HUES6 (cell line): Measurements from ENCODE around the gene LAMA3.

ENCODE experiments used
- H3K27ac ChIP-seq: 2 replicates; pipeline ENCODE4 v1.7.0; 2013; ENCODE audit warnings: low read depth, mild to moderate bottlenecking, low read length, inconsistent platforms
- H3K27me3 ChIP-seq: 2 replicates; pipeline ENCODE4 v1.6.1; 2013; ENCODE audit warnings: low read length; ENCODE audit not compliant: control insufficient read depth, insufficient read depth
- H3K36me3 ChIP-seq: 2 replicates; pipeline ENCODE4 v1.6.1; 2013; ENCODE audit warnings: low read length; ENCODE audit not compliant: control insufficient read depth, insufficient read depth
- H3K4me1 ChIP-seq: 2 replicates; pipeline ENCODE4 v1.6.1; 2013; ENCODE audit warnings: low read length; ENCODE audit not compliant: control insufficient read depth, insufficient read depth
- H3K4me3 ChIP-seq: 2 replicates; pipeline ENCODE4 v1.5.1; 2013; ENCODE audit warnings: low read depth, low read length
- H3K9ac ChIP-seq: one replicate; pipeline ENCODE4 v1.6.1; 2013; ENCODE audit warnings: mild to moderate bottlenecking, low read length
- H3K9me3 ChIP-seq: 2 replicates; pipeline ENCODE4 v1.6.1; 2013; ENCODE audit warnings: low read depth, low read length; ENCODE audit not compliant: control insufficient read depth, insufficient read depth

LAMA3 gene

GRCh38 chr18:23690505-23691068 lies 1.3 kb downstream of the LAMA3 start:
- H3K4me1 ChIP-seq = peaks cover 7% of the 10 kb centered on the region; the same call in 1 of the 2 replicates
- no peaks in the 10 kb centered on the region for H3K9me3 ChIP-seq
- H3K27ac ChIP-seq = no peak overlapping the region
- no peak overlapping the region for H3K9ac ChIP-seq
- no peaks in the 10 kb centered on the region for H3K36me3 ChIP-seq
- H3K4me3 ChIP-seq = peak overlapping the region; percentile 60
- H3K27me3 ChIP-seq = peaks cover 46% of the 10 kb centered on the region

- peaks cover 4% of the 10 kb centered on the region; the same call in 1 of the 2 replicates for H3K4me1 ChIP-seq
- H3K27ac ChIP-seq = no peak overlapping the region
- H3K9ac ChIP-seq = no peak overlapping the region
- no peaks in the 10 kb centered on the region for H3K36me3 ChIP-seq
- no peaks in the 10 kb centered on the region for H3K9me3 ChIP-seq
- no peak overlapping the region for H3K4me3 ChIP-seq
- H3K27me3 ChIP-seq = peaks cover 23% of the 10 kb centered on the region
These were observed 4.6 kb downstream of the LAMA3 start for GRCh38 chr18:23693846-23694245.

GRCh38 chr18:23694637-23695430 lies 5.6 kb downstream of the LAMA3 start:
- Histone ChIP-seq H3K9me3 (no peaks in the 10 kb centered on the region), H3K36me3 (no peaks in the 10 kb centered on the region), H3K27me3 (peaks cover 13% of the 10 kb centered on the region), H3K9ac (no peak overlapping the region), H3K4me1 (0 out of 2 replicates have a peak, but pooled peaks cover 3% of the 10 kb centered on the region), H3K4me3 (no peak overlapping the region), H3K27ac (no peak overlapping the region)

GRCh38 chr18:23701017-23701416 lies 11.8 kb downstream of the LAMA3 start:
- H3K36me3 ChIP-seq = no peaks in the 10 kb centered on the region
- no peak overlapping the region for H3K4me3 ChIP-seq
- H3K4me1 ChIP-seq = no peaks in the 10 kb centered on the region
- H3K9me3 ChIP-seq = no peaks in the 10 kb centered on the region
- H3K9ac ChIP-seq = no peak overlapping the region
- no peak overlapping the region for H3K27ac ChIP-seq
- H3K27me3 ChIP-seq = no peaks in the 10 kb centered on the region

- no peak overlapping the region for H3K4me3 ChIP-seq
- no peak overlapping the region for H3K27ac ChIP-seq
- H3K9ac ChIP-seq = no peak overlapping the region
- 0 out of 2 replicates have a peak, but pooled peaks cover 3% of the 10 kb centered on the region for H3K9me3 ChIP-seq
- no peaks in the 10 kb centered on the region for H3K36me3 ChIP-seq
- H3K27me3 ChIP-seq = no peaks in the 10 kb centered on the region
- no peaks in the 10 kb centered on the region for H3K4me1 ChIP-seq
These were observed 12.4 kb downstream of the LAMA3 start for GRCh38 chr18:23701544-23702064.

- Histone ChIP-seq H3K9me3 (peaks cover 9% of the 10 kb centered on the region; the same call in 1 of the 2 replicates), H3K36me3 (no peaks in the 10 kb centered on the region), H3K4me3 (no peak overlapping the region), H3K9ac (no peak overlapping the region), H3K27ac (no peak overlapping the region), H3K27me3 (no peaks in the 10 kb centered on the region), H3K4me1 (no peaks in the 10 kb centered on the region)
These were observed 13.4 kb downstream of the LAMA3 start for GRCh38 chr18:23702606-23703005.

- Histone ChIP-seq H3K9me3 (peaks cover 9% of the 10 kb centered on the region; the same call in 1 of the 2 replicates), H3K9ac (no peak overlapping the region), H3K27ac (no peak overlapping the region), H3K4me3 (no peak overlapping the region), H3K27me3 (no peaks in the 10 kb centered on the region), H3K36me3 (no peaks in the 10 kb centered on the region), H3K4me1 (no peaks in the 10 kb centered on the region)
These were observed 14.1 kb downstream of the LAMA3 start for GRCh38 chr18:23703057-23703986.

GRCh38 chr18:23703987-23704384 lies 14.7 kb downstream of the LAMA3 start:
- no peak overlapping the region for H3K9ac ChIP-seq
- H3K27ac ChIP-seq = no peak overlapping the region
- H3K9me3 ChIP-seq = peaks cover 9% of the 10 kb centered on the region; the same call in 1 of the 2 replicates
- no peaks in the 10 kb centered on the region for H3K4me1 ChIP-seq
- H3K36me3 ChIP-seq = no peaks in the 10 kb centered on the region
- no peaks in the 10 kb centered on the region for H3K27me3 ChIP-seq
- H3K4me3 ChIP-seq = no peak overlapping the region

- no peaks in the 10 kb centered on the region for H3K4me1 ChIP-seq
- no peak overlapping the region for H3K9ac ChIP-seq
- H3K9me3 ChIP-seq = peaks cover 9% of the 10 kb centered on the region; the same call in 1 of the 2 replicates
- H3K27me3 ChIP-seq = no peaks in the 10 kb centered on the region
- H3K4me3 ChIP-seq = no peak overlapping the region
- H3K36me3 ChIP-seq = no peaks in the 10 kb centered on the region
- H3K27ac ChIP-seq = no peak overlapping the region
These were observed 15.6 kb downstream of the LAMA3 start for GRCh38 chr18:23704806-23705205.

GRCh38 chr18:23706971-23707640 lies 17.9 kb downstream of the LAMA3 start:
- Histone ChIP-seq H3K4me1 (no peaks in the 10 kb centered on the region), H3K36me3 (no peaks in the 10 kb centered on the region), H3K27me3 (no peaks in the 10 kb centered on the region), H3K9me3 (peaks cover 9% of the 10 kb centered on the region; the same call in 1 of the 2 replicates), H3K4me3 (no peak overlapping the region), H3K27ac (no peak overlapping the region), H3K9ac (no peak overlapping the region)
